ENCODE measurements around the gene EPHB3.
A peak's percentile ranks its signal among the peaks of the same experiment; 100 is the strongest.
"Not testable (repeated sequence)": the region's sequence is repeated elsewhere in the genome, so short reads cannot be mapped to it uniquely, and the experiment has no call there.

EPHB3 gene

DNA sequence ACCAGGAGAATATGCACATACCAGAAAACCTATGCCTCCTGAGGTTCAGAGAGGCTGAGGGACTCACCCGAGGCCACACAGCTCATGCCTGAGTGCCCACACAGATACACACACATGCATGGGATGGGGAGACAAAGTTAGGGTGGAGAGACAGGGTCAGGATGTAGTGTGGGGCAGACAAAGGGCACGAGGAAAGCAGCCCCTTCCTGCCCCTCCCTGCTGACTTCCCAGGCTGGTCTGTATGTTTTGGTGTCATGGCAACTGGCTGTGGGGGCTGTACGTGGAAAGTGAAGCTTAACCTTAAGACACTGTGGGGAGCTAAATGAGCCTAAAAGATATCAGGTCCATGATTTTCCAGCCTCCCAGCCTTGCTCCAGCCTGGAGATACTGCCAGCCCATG lies 57.8 kb downstream of the EPHB3 start:
- H3K27ac ChIP-seq: no peak overlapping the region
- no peak for DNase-seq (ENCODE audit: low spot score)
- TF ChIP-seq, protein P1, sequence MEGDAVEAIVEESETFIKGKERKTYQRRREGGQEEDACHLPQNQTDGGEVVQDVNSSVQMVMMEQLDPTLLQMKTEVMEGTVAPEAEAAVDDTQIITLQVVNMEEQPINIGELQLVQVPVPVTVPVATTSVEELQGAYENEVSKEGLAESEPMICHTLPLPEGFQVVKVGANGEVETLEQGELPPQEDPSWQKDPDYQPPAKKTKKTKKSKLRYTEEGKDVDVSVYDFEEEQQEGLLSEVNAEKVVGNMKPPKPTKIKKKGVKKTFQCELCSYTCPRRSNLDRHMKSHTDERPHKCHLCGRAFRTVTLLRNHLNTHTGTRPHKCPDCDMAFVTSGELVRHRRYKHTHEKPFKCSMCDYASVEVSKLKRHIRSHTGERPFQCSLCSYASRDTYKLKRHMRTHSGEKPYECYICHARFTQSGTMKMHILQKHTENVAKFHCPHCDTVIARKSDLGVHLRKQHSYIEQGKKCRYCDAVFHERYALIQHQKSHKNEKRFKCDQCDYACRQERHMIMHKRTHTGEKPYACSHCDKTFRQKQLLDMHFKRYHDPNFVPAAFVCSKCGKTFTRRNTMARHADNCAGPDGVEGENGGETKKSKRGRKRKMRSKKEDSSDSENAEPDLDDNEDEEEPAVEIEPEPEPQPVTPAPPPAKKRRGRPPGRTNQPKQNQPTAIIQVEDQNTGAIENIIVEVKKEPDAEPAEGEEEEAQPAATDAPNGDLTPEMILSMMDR (conservative IDR thresholded peaks at IDR 0.05; ENCODE audit: low read depth): no peak
- ChIA-PET CTCF (no interaction called here), POLR2A (ENCODE audit: low non-redundant PET) (no interaction called here)

DNA sequence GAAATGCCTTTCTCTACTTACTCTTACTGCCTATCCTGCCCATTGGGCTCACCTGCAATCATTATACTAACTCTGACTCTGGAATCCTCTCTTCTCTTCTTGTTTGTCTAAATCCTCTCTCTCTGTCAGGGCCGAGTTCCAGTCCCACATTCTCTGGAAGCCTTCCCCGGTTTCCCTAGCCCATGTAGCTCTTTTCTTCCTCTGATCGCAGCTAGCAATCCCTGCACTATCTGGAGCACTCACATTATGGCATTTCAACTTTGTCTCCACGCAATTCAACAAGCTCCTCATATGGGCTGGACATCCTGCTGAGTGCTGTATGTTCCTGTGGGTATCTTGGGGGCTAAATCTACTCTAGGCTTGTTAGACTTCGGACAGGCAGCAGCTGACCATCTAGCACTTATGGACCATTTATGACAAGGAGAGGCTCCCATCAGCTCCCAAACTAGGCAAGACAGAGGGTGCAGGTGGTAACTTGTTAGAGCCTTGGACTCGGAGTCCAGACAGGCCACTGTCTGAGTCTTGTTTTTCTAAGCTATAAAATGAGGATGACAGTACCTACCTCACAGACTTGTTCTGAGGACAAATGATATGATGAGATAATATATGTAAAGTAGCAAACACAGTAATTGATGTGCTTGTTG lies 58.3 kb downstream of the EPHB3 start:
- POLR2A ChIA-PET (ENCODE audit: low non-redundant PET): no interaction called here
- no peak for DNase-seq (ENCODE audit: low spot score)
- H3K27ac ChIP-seq: no peak overlapping the region; the same call in 1 of the 2 replicates
- TF ChIP-seq, protein P1 (conservative IDR thresholded peaks at IDR 0.05; ENCODE audit: low read depth): no peak
- CTCF ChIA-PET: interaction anchor here (0.7 to 1.0 kb wide), 3 partner anchors 13 to 74 kb away, joined by 3 read pairs; partner anchors contain the start of gene EPHB3

DNA sequence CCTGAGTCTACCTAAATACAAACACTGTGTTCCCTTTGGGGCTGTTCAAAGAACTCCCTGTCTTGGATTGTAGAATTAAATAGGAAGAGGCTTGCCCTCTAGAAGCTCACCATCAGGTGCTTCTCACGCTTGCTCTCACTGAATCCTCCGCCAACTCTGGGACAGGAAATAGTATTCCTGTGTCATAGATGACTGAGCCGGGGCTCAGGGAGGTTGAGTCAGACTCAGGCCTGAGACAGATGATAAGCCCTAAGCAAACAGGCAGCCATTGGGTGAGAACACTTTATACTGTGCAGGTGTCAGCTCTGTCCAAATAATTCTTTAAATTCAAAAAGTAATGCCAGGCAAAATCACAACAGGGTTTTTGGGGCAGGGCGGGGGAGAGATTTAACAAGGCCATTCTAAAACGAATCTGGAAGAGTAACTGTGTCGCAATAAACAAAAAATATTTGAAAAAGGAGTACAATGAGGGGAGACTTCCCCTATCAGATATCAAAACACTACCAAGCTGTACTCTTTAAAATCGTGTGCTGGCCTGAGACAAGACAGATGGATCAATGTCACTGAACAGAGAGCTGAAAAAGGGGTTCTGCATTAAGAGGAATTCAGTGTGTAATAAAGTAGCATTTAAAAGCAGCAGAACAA lies 59.0 kb downstream of the EPHB3 start:
- DNase-seq (ENCODE audit: low spot score): peak; percentile 71
- POLR2A ChIA-PET (ENCODE audit: low non-redundant PET): no interaction called here

DNA sequence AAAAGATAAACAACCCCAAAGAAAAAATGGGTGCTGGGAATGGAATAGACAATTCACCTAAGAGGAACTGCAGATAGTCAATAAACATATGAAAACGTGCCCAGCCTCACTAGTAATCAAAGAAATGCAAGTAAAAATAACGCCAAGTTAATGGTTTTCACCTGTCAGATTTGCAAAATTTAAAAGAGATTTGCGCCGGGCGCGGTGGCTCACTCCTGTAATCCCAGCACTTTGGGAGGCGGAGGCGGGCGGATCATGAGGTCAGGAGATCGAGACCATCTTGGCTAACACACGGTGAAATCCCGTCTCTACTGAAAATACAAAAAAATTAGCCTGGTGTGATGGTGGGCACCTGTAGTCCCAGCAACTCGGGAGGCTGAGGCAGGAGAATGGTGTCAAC lies 60.6 kb downstream of the EPHB3 start:
- POLR2A ChIA-PET (ENCODE audit: low non-redundant PET); DNase-seq (ENCODE audit: low spot score); H3K27ac ChIP-seq; CTCF ChIA-PET: not testable (repeated sequence)

More for the DNA sequence above, 59.0 kb downstream of the EPHB3 start:
- TF ChIP-seq, protein P1 (conservative IDR thresholded peaks at IDR 0.05; ENCODE audit: low read depth): no peak
- peak overlapping the region; percentile 38; the same call in 1 of the 2 replicates for H3K27ac ChIP-seq
- CTCF ChIA-PET: interaction anchor here (0.7 to 1.0 kb wide), 2 partner anchors 14 to 59 kb away, joined by 3 read pairs; partner anchors contain the start of gene EPHB3

DNA sequence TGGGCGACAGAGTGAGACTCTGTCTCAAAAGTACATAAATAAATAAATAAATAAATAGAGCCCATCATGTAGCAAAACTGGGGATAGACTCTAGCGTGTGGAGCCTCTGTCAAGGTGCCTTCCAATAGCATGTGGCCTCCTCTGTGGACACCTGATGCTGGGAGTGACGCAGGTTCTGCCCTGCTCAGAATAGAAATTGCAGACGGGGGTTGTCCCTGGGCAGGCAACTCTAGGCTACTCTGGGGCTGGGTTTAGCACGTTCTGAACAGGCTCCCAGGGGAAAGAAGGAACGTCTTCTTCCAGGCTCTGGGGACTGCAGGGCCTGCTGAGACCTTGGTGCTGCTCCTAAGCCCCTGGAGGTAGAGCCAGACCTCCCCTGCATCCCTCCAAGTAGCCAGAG lies 65.3 kb downstream of the EPHB3 start:
- no peak for DNase-seq (ENCODE audit: low spot score)
- TF ChIP-seq, protein P1 (conservative IDR thresholded peaks at IDR 0.05; ENCODE audit: low read depth): no peak
- ChIA-PET POLR2A (ENCODE audit: low non-redundant PET) (no interaction called here), CTCF (no interaction called here)
- H3K27ac ChIP-seq: no peak overlapping the region

DNA sequence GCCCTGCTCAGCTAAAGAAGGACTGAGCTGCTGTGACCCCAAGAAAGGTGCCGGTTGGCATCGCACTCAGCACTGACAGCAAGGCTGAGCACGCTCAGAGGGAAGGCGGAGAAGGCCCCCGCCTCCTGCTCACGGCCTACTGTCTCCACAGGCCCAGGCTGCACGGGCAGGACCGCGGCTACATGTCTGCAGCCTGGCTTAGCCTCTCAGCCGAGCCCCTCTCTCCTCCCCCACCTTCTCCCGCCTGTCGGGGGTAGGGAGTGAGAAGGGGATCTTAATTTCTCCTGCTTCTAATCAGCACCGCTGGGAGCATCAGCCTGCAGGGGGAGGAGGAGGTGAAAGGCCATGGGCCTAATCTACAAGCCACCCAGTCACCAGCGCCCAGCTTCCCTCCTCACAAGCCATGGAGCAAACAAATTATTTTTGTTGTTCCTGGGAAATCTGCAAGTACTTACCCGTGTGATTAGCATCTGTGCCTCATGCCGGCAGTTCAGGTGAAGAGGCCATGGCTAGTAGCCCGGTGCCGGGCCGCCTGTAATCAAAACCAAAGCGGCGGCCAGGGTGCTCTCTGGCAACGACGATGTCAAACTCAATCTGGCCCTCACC lies 68.1 kb downstream of the EPHB3 start:
- CTCF ChIA-PET: no interaction called here
- POLR2A ChIA-PET (ENCODE audit: low non-redundant PET): no interaction called here
- no peak for DNase-seq (ENCODE audit: low spot score)
- TF ChIP-seq, protein P1 (conservative IDR thresholded peaks at IDR 0.05; ENCODE audit: low read depth): no peak
- no peak overlapping the region for H3K27ac ChIP-seq

All from RWPE1 (cell line).